ENCODE data around the gene FBLL1. TPM values are rescaled to one million over a fixed set of nuclear protein-coding genes. Genes with fewer than 3 reads are reported as not detected.

The FBLL1 gene
- total RNA-seq (2021; fragmentation: NEBNext Ultra II Directional; extraction: Animal tissue kit (Norgen Biotek cat#: 25700)) = not detected
- long read RNA-seq = 0 reads

DNA sequence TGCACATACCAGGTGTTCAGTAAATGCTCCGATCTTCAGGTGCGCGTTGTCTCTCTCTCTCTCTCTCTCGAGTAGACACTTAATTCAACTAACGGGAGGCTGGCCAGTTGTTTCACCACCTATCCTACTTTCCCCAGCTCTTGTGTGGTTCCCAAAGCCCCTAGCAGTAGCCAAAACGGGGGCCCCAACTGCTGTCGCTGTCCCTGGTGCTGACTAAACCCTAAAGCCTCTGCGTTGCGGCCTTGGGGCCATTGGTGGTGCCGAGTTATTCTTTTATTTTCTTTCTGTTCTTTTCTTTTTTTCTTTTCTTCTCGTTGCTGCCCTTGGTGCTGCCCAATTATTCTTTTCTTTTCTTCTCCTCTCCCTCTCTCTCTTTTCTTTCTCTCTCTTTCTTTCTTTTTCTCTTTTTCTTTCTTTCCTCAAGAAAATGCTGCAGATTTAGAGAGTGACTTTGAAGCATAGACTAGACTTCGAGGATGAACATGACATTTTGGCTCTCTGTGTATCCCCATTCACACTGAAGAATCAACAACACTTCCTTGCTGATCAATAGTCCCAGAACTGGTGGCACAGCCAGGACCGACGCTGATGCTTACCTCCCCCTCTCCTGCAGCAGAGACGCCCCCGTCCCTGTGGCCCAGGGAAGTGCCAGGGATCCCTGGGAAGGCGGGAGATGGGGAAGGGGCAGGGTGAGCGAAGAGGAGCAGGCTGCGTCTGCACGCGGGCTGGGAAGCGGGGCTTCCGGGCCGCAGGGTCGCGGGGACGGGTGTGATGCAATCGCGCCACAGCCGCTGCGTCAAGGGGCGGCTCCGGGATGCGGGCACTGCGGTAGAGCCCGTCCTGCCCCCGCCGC is at the start of gene FBLL1:
TSS of gene FBLL1 (plus strand) at position 785 of the 853 bp plus-strand sequence. CDS start 200 bp downstream, outside the sequence.
- Mint-ChIP-seq H3K4me1 (ENCODE audit: low read depth) (no peaks in the 10 kb centered on the region; the same call in 1 of the 2 replicates), H3K4me3 (no peak within 1 kb of the TSS), H3K27ac (no peak within 1 kb of the TSS), H3K27me3 (ENCODE audit: insufficient read depth) (peaks cover 13% of the 10 kb centered on the region), H3K36me3 (ENCODE audit: low read depth) (peaks cover 12% of the 10 kb centered on the region), H3K9me3 (peaks cover 7% of the 10 kb centered on the region)
- no peak for DNase-seq
- TF ChIP-seq, protein P1, sequence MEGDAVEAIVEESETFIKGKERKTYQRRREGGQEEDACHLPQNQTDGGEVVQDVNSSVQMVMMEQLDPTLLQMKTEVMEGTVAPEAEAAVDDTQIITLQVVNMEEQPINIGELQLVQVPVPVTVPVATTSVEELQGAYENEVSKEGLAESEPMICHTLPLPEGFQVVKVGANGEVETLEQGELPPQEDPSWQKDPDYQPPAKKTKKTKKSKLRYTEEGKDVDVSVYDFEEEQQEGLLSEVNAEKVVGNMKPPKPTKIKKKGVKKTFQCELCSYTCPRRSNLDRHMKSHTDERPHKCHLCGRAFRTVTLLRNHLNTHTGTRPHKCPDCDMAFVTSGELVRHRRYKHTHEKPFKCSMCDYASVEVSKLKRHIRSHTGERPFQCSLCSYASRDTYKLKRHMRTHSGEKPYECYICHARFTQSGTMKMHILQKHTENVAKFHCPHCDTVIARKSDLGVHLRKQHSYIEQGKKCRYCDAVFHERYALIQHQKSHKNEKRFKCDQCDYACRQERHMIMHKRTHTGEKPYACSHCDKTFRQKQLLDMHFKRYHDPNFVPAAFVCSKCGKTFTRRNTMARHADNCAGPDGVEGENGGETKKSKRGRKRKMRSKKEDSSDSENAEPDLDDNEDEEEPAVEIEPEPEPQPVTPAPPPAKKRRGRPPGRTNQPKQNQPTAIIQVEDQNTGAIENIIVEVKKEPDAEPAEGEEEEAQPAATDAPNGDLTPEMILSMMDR (IDR thresholded peaks at IDR 0.05) = no peak

DNA sequence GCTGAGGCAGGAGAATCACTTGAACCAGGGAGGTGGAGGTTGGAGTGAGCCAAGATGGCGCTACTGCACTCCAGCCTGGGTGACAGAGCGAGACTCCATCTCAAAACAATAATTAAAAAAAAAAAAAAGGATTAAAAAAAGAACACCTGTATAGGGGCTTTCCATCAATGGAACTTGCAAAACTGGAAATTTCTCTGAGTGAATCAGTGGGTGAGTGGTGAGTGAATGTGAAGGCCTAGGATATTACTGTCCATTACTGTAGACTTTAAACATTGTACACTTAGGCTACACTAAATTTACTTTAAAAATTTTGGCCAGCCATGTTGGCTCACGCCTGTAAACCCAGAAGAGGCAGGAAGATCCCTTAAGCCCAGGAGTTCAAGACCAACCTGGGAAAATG is 48.5 kb upstream of the FBLL1 start:
- no peak for DNase-seq
- TF ChIP-seq, protein P1 (IDR thresholded peaks at IDR 0.05) = no peak
- peaks cover 23% of the 10 kb centered on the region for H3K4me1 Mint-ChIP-seq (ENCODE audit: low read depth)
- H3K9me3 Mint-ChIP-seq = no peaks in the 10 kb centered on the region
- H3K36me3 Mint-ChIP-seq (ENCODE audit: low read depth) = no peaks in the 10 kb centered on the region
- H3K4me3 Mint-ChIP-seq = no peak overlapping the region
- no peak overlapping the region for H3K27ac Mint-ChIP-seq
- H3K27me3 Mint-ChIP-seq (ENCODE audit: insufficient read depth) = peaks cover 2% of the 10 kb centered on the region; the same call in 1 of the 2 replicates

DNA sequence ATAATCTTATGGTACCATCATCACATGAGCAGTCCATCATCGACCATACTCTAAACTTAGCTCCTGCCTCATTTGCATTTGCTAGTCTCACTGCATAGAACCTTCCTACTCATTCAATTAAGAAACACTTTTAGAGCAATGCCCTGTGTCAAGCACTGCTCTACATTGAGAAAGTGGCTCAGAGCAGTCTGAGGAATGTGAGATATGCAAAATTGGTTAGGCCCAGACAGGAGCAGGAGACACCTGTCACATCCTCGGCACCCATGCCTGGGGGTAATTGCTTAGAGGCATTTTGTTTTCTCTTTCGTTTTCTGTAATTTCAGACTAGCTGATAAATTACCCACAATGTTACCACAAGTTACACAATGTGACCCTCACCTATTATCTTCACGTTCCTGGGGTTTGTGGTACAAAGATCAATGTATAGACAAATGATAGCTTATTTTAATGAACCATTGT is 47.7 kb upstream of the FBLL1 start:
- DNase-seq = no peak
- Mint-ChIP-seq H3K4me1 (ENCODE audit: low read depth) (peaks cover 29% of the 10 kb centered on the region), H3K27me3 (ENCODE audit: insufficient read depth) (no peaks in the 10 kb centered on the region), H3K9me3 (no peaks in the 10 kb centered on the region), H3K4me3 (no peak overlapping the region), H3K36me3 (ENCODE audit: low read depth) (no peaks in the 10 kb centered on the region), H3K27ac (no peak overlapping the region)
- TF ChIP-seq, protein P1 (IDR thresholded peaks at IDR 0.05) = no peak

DNA sequence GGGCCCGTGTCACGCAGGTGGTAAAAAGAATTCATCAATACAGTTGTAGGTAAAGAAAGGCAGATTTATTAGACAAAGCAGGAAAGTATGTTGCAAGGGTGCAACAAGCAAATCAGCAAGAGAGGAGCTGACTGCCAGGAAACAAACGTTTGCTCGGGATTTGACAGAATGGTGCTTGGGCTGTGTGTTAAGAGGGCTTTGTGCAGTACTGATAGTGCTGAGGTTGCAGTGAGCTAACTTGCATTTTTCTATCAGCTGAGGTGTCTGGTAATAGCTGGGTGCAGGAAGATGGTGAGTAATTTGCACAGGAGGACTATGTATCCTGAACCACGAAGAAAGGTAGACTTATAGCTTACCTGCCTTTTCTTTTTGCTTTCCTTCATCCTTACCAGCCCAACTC is 46.7 kb upstream of the FBLL1 start:
- no peaks in the 10 kb centered on the region for H3K9me3 Mint-ChIP-seq

DNA sequence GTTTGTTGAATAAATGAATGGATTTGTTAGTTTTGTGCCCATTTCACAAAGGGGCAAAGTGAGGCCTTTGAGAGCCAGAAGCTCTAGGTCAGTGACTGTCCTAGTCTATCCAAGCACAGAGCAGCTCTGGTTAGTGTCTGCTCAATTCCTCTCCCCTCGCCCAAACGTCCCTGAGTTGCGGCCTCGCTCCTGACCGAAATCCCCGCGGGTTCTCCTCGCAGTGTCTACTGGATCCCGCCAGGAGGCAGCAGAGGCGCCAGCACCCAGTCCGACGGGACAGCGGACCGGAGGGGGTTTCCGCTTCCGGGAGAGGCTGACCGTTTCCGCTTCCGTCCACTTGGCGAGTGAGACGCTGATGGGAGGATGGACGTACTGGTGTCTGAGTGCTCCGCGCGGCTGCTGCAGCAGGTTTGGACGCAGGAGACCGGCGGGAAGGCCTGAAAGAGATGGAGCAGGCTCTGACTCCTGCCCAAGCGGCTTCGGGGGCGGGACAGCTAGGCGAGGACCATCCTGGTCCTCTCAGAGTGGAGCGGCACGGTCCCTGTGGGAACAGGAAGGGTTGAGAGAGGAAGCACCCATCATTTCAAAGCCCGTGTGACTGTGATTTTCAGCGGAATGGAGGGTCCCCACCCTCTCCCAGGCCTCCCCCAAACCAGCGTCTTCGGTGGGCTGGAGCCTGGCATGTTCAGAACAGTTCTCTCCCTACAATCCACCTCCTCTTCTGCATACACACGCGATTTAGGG is 42.8 kb upstream of the FBLL1 start, which contains the start of gene RARS1:
TSS of gene RARS1 (plus strand) at position 336 of the 744 bp plus-strand sequence. CDS start at position 364, 28 bp downstream.
- Mint-ChIP-seq H3K4me3 (peak within 1 kb of the TSS; percentile 100), H3K9me3 (no peaks in the 10 kb centered on the region), H3K36me3 (ENCODE audit: low read depth) (peaks cover 16% of the 10 kb centered on the region), H3K27ac (peak within 1 kb of the TSS; percentile 92), H3K27me3 (ENCODE audit: insufficient read depth) (no peaks in the 10 kb centered on the region), H3K4me1 (ENCODE audit: low read depth) (peaks cover 35% of the 10 kb centered on the region)
- TF ChIP-seq, protein P1 (IDR thresholded peaks at IDR 0.05) = peak; percentile 90
- peak; percentile 93 for DNase-seq

More for the DNA sequence above, 46.7 kb upstream of the FBLL1 start:
- Mint-ChIP-seq H3K4me3 (no peak overlapping the region), H3K36me3 (ENCODE audit: low read depth) (peaks cover 6% of the 10 kb centered on the region; the same call in 1 of the 2 replicates), H3K27me3 (ENCODE audit: insufficient read depth) (no peaks in the 10 kb centered on the region), H3K4me1 (ENCODE audit: low read depth) (peaks cover 28% of the 10 kb centered on the region), H3K27ac (no peak overlapping the region)
- TF ChIP-seq, protein P1 (IDR thresholded peaks at IDR 0.05) = no peak
- no peak for DNase-seq
